GM12864 (cell line): Measurements from ENCODE around the gene UBD.

ENCODE experiments used
- DNase-seq: peaks from one replicate; pipeline ENCODE4 v3.0.0-alpha.2; 2011; ENCODE audit warnings: low read depth
- H3K4me3 ChIP-seq: 2 replicates; pipeline ENCODE4 v1.5.1; 2011; ENCODE audit warnings: mild to moderate bottlenecking, low read depth, low read length, control low read depth
- TF ChIP-seq, protein P1 (sequence below): IDR thresholded peaks from 2 replicates; pipeline ENCODE4 v1.5.1; 2011; ENCODE audit warnings: low read depth, mild to moderate bottlenecking, moderate library complexity, low read length, control low read depth, inconsistent platforms; ENCODE audit errors: missing control alignments

The UBD gene

DNA sequence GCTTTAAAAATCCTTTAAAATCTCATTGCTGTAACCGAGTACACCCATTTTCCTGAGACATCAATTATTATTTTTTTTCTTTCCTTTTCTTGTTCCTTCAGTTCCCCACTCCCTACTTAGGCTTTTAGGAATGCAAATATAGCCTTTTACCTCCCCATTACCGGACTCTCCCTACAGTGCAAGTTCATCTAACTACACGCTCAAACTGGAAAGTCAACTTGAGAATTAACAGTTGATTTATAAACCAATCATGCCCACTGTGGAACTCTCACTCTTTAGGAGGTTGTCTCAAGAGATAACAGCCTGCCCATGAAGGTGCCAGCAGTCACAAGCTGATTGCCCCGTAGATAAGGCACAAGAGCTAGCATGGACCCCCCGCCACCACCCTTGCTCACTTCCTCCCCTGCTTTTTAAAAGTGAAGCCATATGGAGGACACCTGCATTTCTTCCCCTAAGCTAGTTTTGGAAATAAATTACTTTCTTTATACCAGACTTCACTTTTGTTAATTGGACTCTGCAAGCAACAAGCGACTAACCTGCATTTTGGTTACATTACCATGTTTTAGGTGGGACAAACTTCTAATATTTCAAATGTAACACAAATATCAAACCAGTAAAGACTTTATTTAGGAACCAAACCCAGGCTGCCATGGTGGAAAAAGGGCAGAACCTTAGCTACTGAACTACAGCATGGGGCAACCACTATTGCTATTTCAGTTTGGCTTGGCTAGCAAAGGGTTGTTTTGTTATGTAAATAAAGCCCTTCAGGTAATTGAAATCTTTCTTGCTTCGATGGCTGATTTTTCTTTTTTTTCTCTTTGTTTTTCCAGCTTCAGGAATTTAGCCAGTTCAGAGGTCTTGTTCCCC lies 34.9 kb downstream of the UBD start:
- TF ChIP-seq, protein P1, sequence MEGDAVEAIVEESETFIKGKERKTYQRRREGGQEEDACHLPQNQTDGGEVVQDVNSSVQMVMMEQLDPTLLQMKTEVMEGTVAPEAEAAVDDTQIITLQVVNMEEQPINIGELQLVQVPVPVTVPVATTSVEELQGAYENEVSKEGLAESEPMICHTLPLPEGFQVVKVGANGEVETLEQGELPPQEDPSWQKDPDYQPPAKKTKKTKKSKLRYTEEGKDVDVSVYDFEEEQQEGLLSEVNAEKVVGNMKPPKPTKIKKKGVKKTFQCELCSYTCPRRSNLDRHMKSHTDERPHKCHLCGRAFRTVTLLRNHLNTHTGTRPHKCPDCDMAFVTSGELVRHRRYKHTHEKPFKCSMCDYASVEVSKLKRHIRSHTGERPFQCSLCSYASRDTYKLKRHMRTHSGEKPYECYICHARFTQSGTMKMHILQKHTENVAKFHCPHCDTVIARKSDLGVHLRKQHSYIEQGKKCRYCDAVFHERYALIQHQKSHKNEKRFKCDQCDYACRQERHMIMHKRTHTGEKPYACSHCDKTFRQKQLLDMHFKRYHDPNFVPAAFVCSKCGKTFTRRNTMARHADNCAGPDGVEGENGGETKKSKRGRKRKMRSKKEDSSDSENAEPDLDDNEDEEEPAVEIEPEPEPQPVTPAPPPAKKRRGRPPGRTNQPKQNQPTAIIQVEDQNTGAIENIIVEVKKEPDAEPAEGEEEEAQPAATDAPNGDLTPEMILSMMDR: no peak
- no peak for DNase-seq
- no peak overlapping the region for H3K4me3 ChIP-seq

- TF ChIP-seq, protein P1: no peak
- H3K4me3 ChIP-seq: no peak overlapping the region
- no peak for DNase-seq
These were observed 35.5 kb downstream of the UBD start for GRCh38 chr6:29524044-29524443.

GRCh38 chr6:29522227-29522626 lies 37.3 kb downstream of the UBD start:
- no peak overlapping the region for H3K4me3 ChIP-seq
- TF ChIP-seq, protein P1: no peak
- no peak for DNase-seq

- H3K4me3 ChIP-seq: no peak overlapping the region
- DNase-seq: no peak
- TF ChIP-seq, protein P1: no peak
These were observed 38.4 kb downstream of the UBD start for GRCh38 chr6:29521006-29521680.

- no peak for DNase-seq
- H3K4me3 ChIP-seq: no peak overlapping the region
- TF ChIP-seq, protein P1: no peak
These were observed 39.3 kb downstream of the UBD start for GRCh38 chr6:29520232-29520631.

GRCh38 chr6:29519291-29520010 lies 40.1 kb downstream of the UBD start:
- DNase-seq: no peak
- TF ChIP-seq, protein P1: no peak
- H3K4me3 ChIP-seq: no peak overlapping the region
